SK-N-SH (cell line): ENCODE results near the gene MORN5. TPM values are rescaled to one million over a fixed set of nuclear protein-coding genes. Genes with fewer than 3 reads are reported as not detected.

Source experiments
- CTCF ChIA-PET: fragments of 300-600, 350-600 bp; formaldehyde crosslinking; extraction: SDS; loops from one replicate; lab custom pipeline; 2021; lab: Yijun Ruan, JAX
- POLR2A ChIA-PET: fragments of 350-600 bp; sonication (Branson Sonifier 250); formaldehyde crosslinking; extraction: SDS; loops from one replicate; lab custom pipeline; 2020; ENCODE audit warnings: antibody characterized with exemption, inconsistent platforms; lab: Yijun Ruan, JAX
- DNase-seq: peaks from one replicate; pipeline ENCODE4 v3.0.0; 2012
- H2AFZ ChIP-seq: fragments of 200-600 bp; sonication (generic); 2 replicates; pipeline ENCODE4 v1.8.1; 2016; ENCODE audit warnings: antibody characterized with exemption, mild to moderate bottlenecking, low read depth
- H3F3A ChIP-seq: fragments of 200-600 bp; sonication (generic); replicated peaks from 2 replicates; pipeline ENCODE3; 2016; ENCODE audit warnings: antibody characterized with exemption, mild to moderate bottlenecking; ENCODE audit not compliant: insufficient read depth
- H3K27ac ChIP-seq, 2 experiments: fragments of 200-500 bp in 1 of 2; fragments of 200-600 bp in 1 of 2; sonication (Bioruptor generic) in 1 of 2; sonication (generic), shearing (Covaris generic) in 1 of 2; 2 replicates each; pipeline versions ENCODE4 v1.5.1 to v1.6.1; 2014 to 2016; ENCODE audit warnings: low read depth in 2 of 2, inconsistent platforms in 1 of 2, low read length in 1 of 2, mild to moderate bottlenecking in 1 of 2, mixed read lengths in 1 of 2
- H3K27me3 ChIP-seq: fragments of 200-600 bp; sonication (generic), shearing (Covaris generic); 2 replicates; pipeline ENCODE4 v1.6.1; 2016; ENCODE audit warnings: mixed run types; ENCODE audit not compliant: insufficient read depth
- H3K36me3 ChIP-seq, 2 experiments: fragments of 200-500 bp in 1 of 2; fragments of 200-600 bp in 1 of 2; sonication (Bioruptor generic) in 1 of 2; sonication (generic) in 1 of 2; replicated peaks in 1 of 2; 2 replicates each; pipeline versions ENCODE3 to v1.5.1; 2014 to 2016; ENCODE audit warnings: low read length in 1 of 2, mild to moderate bottlenecking in 1 of 2; ENCODE audit not compliant: insufficient read depth in 2 of 2, control insufficient read depth in 1 of 2
- H3K4me1 ChIP-seq, 2 experiments: fragments of 200-500 bp in 1 of 2; fragments of 200-600 bp in 1 of 2; sonication (Bioruptor generic) in 1 of 2; sonication (generic), shearing (Covaris generic) in 1 of 2; 2 replicates each; pipeline versions ENCODE4 v1.5.1 to v1.6.1; 2014 to 2016; ENCODE audit warnings: low read depth in 1 of 2, low read length in 1 of 2, mixed run types in 1 of 2; ENCODE audit not compliant: insufficient read depth in 2 of 2, control insufficient read depth in 1 of 2
- H3K4me2 ChIP-seq: fragments of 200-600 bp; sonication (generic), shearing (Covaris generic); 2 replicates; pipeline ENCODE4 v1.6.1; 2017; ENCODE audit warnings: mixed run types
- H3K4me3 ChIP-seq, 2 experiments: fragments of 200-500 bp in 1 of 2; fragments of 200-600 bp in 1 of 2; sonication (Bioruptor generic) in 1 of 2; sonication (generic), shearing (Covaris generic) in 1 of 2; 2 replicates each; pipeline versions ENCODE4 v1.5.1 to v1.8.1; 2014 to 2016; ENCODE audit warnings: low read depth in 2 of 2, inconsistent platforms in 1 of 2, low read length in 1 of 2, mild to moderate bottlenecking in 1 of 2, mixed read lengths in 1 of 2, moderate library complexity in 1 of 2
- H3K79me2 ChIP-seq: fragments of 200-600 bp; sonication (generic); 2 replicates; pipeline ENCODE4 v1.8.1; 2017; ENCODE audit warnings: mild to moderate bottlenecking; ENCODE audit not compliant: insufficient read depth
- H3K9ac ChIP-seq: fragments of 200-600 bp; sonication (generic); 2 replicates; pipeline ENCODE4 v1.6.1; 2017; ENCODE audit warnings: mixed run types
- H3K9me2 ChIP-seq: fragments of 200-600 bp; sonication (generic); 2 replicates; pipeline ENCODE4 v1.6.1; 2017; ENCODE audit warnings: mixed run types
- H3K9me3 ChIP-seq: fragments of 200-600 bp; sonication (generic); 2 replicates; pipeline ENCODE4 v1.6.1; 2017; ENCODE audit warnings: mixed run types, mild to moderate bottlenecking, moderate library complexity
- H4K20me1 ChIP-seq: fragments of 200-600 bp; sonication (generic); 2 replicates; pipeline ENCODE4 v1.6.1; 2017; ENCODE audit warnings: mild to moderate bottlenecking, mixed run types; ENCODE audit not compliant: insufficient read depth
- EZH2phosphoT487 ChIP-seq: fragments of 200-600 bp; sonication (generic); IDR thresholded peaks from 2 replicates; pipeline ENCODE4 v1.6.1; 2017; ENCODE audit warnings: low read depth, mixed run types, mild to moderate bottlenecking, antibody characterized with exemption, moderate library complexity, borderline replicate concordance
- MXI1 ChIP-seq: IDR thresholded peaks from 2 replicates; pipeline ENCODE4 v1.6.1; 2012; ENCODE audit warnings: mild to moderate bottlenecking, low read depth, low read length, improper control_type of control experiment
- POLR2AphosphoS5 ChIP-seq: IDR thresholded peaks from 2 replicates; pipeline ENCODE4 v1.6.1; 2012; ENCODE audit warnings: low read depth, low read length
- RAD21 ChIP-seq: IDR thresholded peaks from 2 replicates; pipeline ENCODE4 v1.6.1; 2012; ENCODE audit warnings: mild to moderate bottlenecking, low read length
- RXRA ChIP-seq: IDR thresholded peaks from 2 replicates; pipeline ENCODE4 v1.4.0; 2012; ENCODE audit warnings: low read depth, mild to moderate bottlenecking, borderline replicate concordance
- SIN3A ChIP-seq: IDR thresholded peaks from 2 replicates; pipeline ENCODE4 v1.6.1; 2012; ENCODE audit warnings: low read depth, mild to moderate bottlenecking, low read length, moderate library complexity, borderline replicate concordance
- TAF1 ChIP-seq: IDR thresholded peaks from 2 replicates; pipeline ENCODE4 v1.6.1; 2012; ENCODE audit warnings: low read depth, mild to moderate bottlenecking, low read length, moderate library complexity, borderline replicate concordance
- YY1 ChIP-seq: IDR thresholded peaks from 2 replicates; pipeline ENCODE4 v1.4.0; 2012; ENCODE audit warnings: low read depth, mild to moderate bottlenecking
- WGBS: methylation state at CpG from one replicate; pipeline ENCODE4 v1.1.6; 2017; ENCODE audit warnings: low lambda C conversion rate; 5-methylcytosine and 5-hydroxymethylcytosine counted together
- polyA plus RNA-seq, 3 experiments: library from polyadenylated mRNA; depleted of rRNA; stranded (reverse); fragments of >200 nt; gene quantifications; 2 replicates each; pipeline ENCODE4 v1.2.3, GENCODE V29; 2012
- TF ChIP-seq, protein P1 (sequence below): IDR thresholded peaks from 2 replicates; pipeline ENCODE4 v1.4.0; 2012; ENCODE audit warnings: low read depth, borderline replicate concordance
- TF ChIP-seq, protein P2 (sequence below): fragments of 200-600 bp; sonication (generic); IDR thresholded peaks from 2 replicates; pipeline ENCODE4 v1.6.1; 2017; ENCODE audit warnings: antibody characterized with exemption, mild to moderate bottlenecking, moderate library complexity
- TF ChIP-seq, protein P3 (sequence below): IDR thresholded peaks from 2 replicates; pipeline ENCODE4 v1.6.1; 2012; ENCODE audit warnings: mild to moderate bottlenecking, low read depth, low read length, moderate library complexity
- TF ChIP-seq, protein P4 (sequence below): fragments of 150-350 bp; IDR thresholded peaks from 2 replicates; pipeline ENCODE4 v1.6.1; 2017; ENCODE audit warnings: antibody characterized with exemption, low read length, low read depth, borderline replicate concordance
- TF ChIP-seq, protein P5 (sequence below): IDR thresholded peaks from 2 replicates; pipeline ENCODE4; 2012

Gene MORN5
- polyA plus RNA-seq, 1 of the 3 experiments (the other 2 are of a cell fraction) = not detected

DNA sequence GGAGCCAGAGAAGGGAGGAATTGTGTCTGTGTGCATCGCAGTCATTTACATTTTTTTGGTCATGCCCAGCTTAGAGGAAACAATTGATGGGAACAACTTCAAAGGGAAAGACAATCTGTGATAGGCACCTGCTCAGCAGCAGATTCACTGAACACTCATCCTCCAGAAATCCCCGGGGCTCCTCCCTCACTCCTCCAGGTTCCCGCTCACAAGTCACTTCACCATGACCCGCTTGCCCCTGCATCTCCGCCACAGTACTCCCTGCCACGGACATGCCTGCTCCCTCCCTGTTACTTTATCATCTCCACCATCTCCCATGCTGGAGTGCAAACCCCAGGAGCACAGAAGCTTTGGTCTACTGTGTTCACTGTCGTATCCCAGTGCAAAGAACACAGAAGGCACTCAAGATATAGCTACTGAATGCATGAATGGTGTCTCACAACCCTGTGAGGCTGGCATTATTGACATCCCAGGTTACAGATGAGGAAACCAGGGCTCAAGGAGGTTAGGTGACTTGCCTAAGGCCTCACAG is 52.8 kb downstream of the MORN5 start (continued):
- TF ChIP-seq, protein P1, sequence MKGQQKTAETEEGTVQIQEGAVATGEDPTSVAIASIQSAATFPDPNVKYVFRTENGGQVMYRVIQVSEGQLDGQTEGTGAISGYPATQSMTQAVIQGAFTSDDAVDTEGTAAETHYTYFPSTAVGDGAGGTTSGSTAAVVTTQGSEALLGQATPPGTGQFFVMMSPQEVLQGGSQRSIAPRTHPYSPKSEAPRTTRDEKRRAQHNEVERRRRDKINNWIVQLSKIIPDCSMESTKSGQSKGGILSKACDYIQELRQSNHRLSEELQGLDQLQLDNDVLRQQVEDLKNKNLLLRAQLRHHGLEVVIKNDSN = no peak
- TF ChIP-seq, all 33 proteins: peak for 0

DNA sequence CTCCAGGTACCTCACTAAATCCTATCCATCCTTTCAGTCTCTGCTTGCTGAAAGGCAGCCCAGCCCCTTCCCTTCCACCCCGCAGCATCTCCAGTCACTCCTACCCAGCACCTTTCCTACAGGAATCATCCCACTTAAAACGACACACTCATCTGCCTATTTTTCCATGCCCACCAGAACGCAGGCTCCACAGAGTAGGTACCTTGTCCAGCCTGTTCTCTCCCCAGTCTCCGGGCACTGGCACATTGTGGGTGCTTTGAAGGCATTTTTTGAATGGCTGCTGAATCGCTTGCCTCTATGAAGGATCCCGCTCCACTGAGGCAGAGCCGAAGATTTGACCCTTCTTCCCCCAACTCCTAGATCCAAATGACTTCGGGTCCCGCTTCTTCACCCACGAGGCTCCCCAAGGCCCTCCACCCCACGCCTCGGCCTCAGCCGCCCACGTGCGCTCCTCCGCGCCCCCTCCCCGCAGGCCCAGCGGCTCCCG is 53.4 kb downstream of the MORN5 start:
- ChIA-PET POLR2A (no interaction called here), CTCF (no interaction called here)
- Histone ChIP-seq H3K9me2 (no peaks in the 10 kb centered on the region), H3K9me3 (no peaks in the 10 kb centered on the region), H3K27me3 (peaks cover 86% of the 10 kb centered on the region), H3K79me2 (no peaks in the 10 kb centered on the region), H3K4me2 (peak overlapping the region; percentile 76), H4K20me1 (no peaks in the 10 kb centered on the region), H3K27ac (no peak overlapping the region), H3K4me3 (peak overlapping the region in 1 of 2 experiments; percentile 41; a peak in 1 of 4 replicates), H3F3A (peaks cover 7% of the 10 kb centered on the region), H2AFZ (no peak overlapping the region), H3K4me1 (peaks cover 0 to 9% of the 10 kb centered on the region in 2 experiments; a peak in 2 of 4 replicates), H3K36me3 (no peaks in the 10 kb centered on the region), H3K9ac (no peak overlapping the region)
- TF ChIP-seq YY1 (no peak), POLR2AphosphoS5 (no peak), RXRA (no peak), MXI1 (no peak), SIN3A (no peak), EZH2phosphoT487 (no peak), TAF1 (no peak), RAD21 (no peak)
- TF ChIP-seq, protein P2, sequence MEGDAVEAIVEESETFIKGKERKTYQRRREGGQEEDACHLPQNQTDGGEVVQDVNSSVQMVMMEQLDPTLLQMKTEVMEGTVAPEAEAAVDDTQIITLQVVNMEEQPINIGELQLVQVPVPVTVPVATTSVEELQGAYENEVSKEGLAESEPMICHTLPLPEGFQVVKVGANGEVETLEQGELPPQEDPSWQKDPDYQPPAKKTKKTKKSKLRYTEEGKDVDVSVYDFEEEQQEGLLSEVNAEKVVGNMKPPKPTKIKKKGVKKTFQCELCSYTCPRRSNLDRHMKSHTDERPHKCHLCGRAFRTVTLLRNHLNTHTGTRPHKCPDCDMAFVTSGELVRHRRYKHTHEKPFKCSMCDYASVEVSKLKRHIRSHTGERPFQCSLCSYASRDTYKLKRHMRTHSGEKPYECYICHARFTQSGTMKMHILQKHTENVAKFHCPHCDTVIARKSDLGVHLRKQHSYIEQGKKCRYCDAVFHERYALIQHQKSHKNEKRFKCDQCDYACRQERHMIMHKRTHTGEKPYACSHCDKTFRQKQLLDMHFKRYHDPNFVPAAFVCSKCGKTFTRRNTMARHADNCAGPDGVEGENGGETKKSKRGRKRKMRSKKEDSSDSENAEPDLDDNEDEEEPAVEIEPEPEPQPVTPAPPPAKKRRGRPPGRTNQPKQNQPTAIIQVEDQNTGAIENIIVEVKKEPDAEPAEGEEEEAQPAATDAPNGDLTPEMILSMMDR = no peak
- TF ChIP-seq, protein P3, sequence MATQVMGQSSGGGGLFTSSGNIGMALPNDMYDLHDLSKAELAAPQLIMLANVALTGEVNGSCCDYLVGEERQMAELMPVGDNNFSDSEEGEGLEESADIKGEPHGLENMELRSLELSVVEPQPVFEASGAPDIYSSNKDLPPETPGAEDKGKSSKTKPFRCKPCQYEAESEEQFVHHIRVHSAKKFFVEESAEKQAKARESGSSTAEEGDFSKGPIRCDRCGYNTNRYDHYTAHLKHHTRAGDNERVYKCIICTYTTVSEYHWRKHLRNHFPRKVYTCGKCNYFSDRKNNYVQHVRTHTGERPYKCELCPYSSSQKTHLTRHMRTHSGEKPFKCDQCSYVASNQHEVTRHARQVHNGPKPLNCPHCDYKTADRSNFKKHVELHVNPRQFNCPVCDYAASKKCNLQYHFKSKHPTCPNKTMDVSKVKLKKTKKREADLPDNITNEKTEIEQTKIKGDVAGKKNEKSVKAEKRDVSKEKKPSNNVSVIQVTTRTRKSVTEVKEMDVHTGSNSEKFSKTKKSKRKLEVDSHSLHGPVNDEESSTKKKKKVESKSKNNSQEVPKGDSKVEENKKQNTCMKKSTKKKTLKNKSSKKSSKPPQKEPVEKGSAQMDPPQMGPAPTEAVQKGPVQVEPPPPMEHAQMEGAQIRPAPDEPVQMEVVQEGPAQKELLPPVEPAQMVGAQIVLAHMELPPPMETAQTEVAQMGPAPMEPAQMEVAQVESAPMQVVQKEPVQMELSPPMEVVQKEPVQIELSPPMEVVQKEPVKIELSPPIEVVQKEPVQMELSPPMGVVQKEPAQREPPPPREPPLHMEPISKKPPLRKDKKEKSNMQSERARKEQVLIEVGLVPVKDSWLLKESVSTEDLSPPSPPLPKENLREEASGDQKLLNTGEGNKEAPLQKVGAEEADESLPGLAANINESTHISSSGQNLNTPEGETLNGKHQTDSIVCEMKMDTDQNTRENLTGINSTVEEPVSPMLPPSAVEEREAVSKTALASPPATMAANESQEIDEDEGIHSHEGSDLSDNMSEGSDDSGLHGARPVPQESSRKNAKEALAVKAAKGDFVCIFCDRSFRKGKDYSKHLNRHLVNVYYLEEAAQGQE = no peak
- TF ChIP-seq, protein P4, sequence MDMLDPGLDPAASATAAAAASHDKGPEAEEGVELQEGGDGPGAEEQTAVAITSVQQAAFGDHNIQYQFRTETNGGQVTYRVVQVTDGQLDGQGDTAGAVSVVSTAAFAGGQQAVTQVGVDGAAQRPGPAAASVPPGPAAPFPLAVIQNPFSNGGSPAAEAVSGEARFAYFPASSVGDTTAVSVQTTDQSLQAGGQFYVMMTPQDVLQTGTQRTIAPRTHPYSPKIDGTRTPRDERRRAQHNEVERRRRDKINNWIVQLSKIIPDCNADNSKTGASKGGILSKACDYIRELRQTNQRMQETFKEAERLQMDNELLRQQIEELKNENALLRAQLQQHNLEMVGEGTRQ = no peak
- TF ChIP-seq, protein P5, sequence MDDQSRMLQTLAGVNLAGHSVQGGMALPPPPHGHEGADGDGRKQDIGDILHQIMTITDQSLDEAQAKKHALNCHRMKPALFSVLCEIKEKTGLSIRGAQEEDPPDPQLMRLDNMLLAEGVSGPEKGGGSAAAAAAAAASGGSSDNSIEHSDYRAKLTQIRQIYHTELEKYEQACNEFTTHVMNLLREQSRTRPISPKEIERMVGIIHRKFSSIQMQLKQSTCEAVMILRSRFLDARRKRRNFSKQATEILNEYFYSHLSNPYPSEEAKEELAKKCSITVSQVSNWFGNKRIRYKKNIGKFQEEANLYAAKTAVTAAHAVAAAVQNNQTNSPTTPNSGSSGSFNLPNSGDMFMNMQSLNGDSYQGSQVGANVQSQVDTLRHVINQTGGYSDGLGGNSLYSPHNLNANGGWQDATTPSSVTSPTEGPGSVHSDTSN = no peak
- WGBS = 44% methylated on average over 18 of the region's 20 CpGs
- no peak for DNase-seq
